ENCODE results near the gene DENND1A. TPM values are rescaled to one million over a fixed set of nuclear protein-coding genes. Genes with fewer than 3 reads are reported as not detected.

The DENND1A gene
- total RNA-seq, 4 donors from 2014 or later = 15.8 to 33.5 (median 23.9) TPM

- Histone ChIP-seq H3K9me3 (no peaks in the 10 kb centered on the region), H3K36me3 (peaks cover 6% of the 10 kb centered on the region), H3K27ac (no peak overlapping the region), H3K4me1 (no peaks in the 10 kb centered on the region), H3K27me3 (no peaks in the 10 kb centered on the region), H3K4me3 (no peak overlapping the region)
- DNase-seq (ENCODE audit: low spot score in 2 of 2) = no peak
- TF ChIP-seq POLR2AphosphoS5 (IDR thresholded peaks at IDR 0.05) (no peak), EP300 (IDR thresholded peaks at IDR 0.05) (no peak), CTCF (IDR thresholded peaks at IDR 0.05) (no peak), POLR2A (IDR thresholded peaks at IDR 0.05) (no peak)
- 88% methylated on average over 3 of the region's 3 CpGs for WGBS
Measured at GRCh38 chr9:123649909-123650308, 280.0 kb downstream of the DENND1A start.

- no peaks in the 10 kb centered on the region for H3K9me3 ChIP-seq
- no peaks in the 10 kb centered on the region for H3K27me3 ChIP-seq
- no peak overlapping the region for H3K27ac ChIP-seq
- no peak overlapping the region for H3K4me3 ChIP-seq
- TF ChIP-seq EP300 (IDR thresholded peaks at IDR 0.05) (no peak), CTCF (IDR thresholded peaks at IDR 0.05) (no peak), POLR2A (IDR thresholded peaks at IDR 0.05) (no peak)
- no peak for DNase-seq (ENCODE audit: low spot score in 2 of 2)
- 90% methylated on average over 2 of the region's 2 CpGs for WGBS
- H3K4me1 ChIP-seq = peaks cover 7% of the 10 kb centered on the region
- H3K36me3 ChIP-seq = peaks cover 6% of the 10 kb centered on the region
Measured at GRCh38 chr9:123647145-123647544, 282.8 kb downstream of the DENND1A start.

GRCh38 chr9:123645762-123646161, 284.2 kb downstream of the DENND1A start:
- no peak for DNase-seq (ENCODE audit: low spot score in 2 of 2)
- TF ChIP-seq CTCF (IDR thresholded peaks at IDR 0.05) (no peak), POLR2A (IDR thresholded peaks at IDR 0.05) (no peak), POLR2AphosphoS5 (IDR thresholded peaks at IDR 0.05) (no peak), EP300 (IDR thresholded peaks at IDR 0.05) (no peak)
- no peaks in the 10 kb centered on the region for H3K9me3 ChIP-seq
- H3K4me3 ChIP-seq = no peak overlapping the region
- H3K27me3 ChIP-seq = no peaks in the 10 kb centered on the region
- WGBS = 92% methylated on average over 9 of the region's 9 CpGs
- H3K27ac ChIP-seq = no peak overlapping the region
- peaks cover 7% of the 10 kb centered on the region for H3K4me1 ChIP-seq
- H3K36me3 ChIP-seq = no peaks in the 10 kb centered on the region

- Histone ChIP-seq H3K9me3 (no peaks in the 10 kb centered on the region), H3K27ac (no peak overlapping the region), H3K4me1 (peaks cover 7% of the 10 kb centered on the region), H3K4me3 (no peak overlapping the region), H3K27me3 (no peaks in the 10 kb centered on the region), H3K36me3 (no peaks in the 10 kb centered on the region)
- no peak for DNase-seq (ENCODE audit: low spot score in 2 of 2)
- 95% methylated on average over 4 of the region's 4 CpGs for WGBS
- TF ChIP-seq EP300 (IDR thresholded peaks at IDR 0.05) = no peak
- TF ChIP-seq POLR2A (IDR thresholded peaks at IDR 0.05) = no peak
- TF ChIP-seq CTCF (IDR thresholded peaks at IDR 0.05) = no peak
- no peak for TF ChIP-seq POLR2AphosphoS5 (IDR thresholded peaks at IDR 0.05)
Measured at GRCh38 chr9:123645126-123645525, 284.8 kb downstream of the DENND1A start.

GRCh38 chr9:123643518-123643917, 286.4 kb downstream of the DENND1A start:
- Histone ChIP-seq H3K9me3 (no peaks in the 10 kb centered on the region), H3K36me3 (no peaks in the 10 kb centered on the region), H3K27me3 (no peaks in the 10 kb centered on the region), H3K4me1 (peaks cover 7% of the 10 kb centered on the region), H3K4me3 (no peak overlapping the region), H3K27ac (no peak overlapping the region)
- TF ChIP-seq EP300 (IDR thresholded peaks at IDR 0.05) = no peak
- no peak for TF ChIP-seq POLR2AphosphoS5 (IDR thresholded peaks at IDR 0.05)
- TF ChIP-seq CTCF (IDR thresholded peaks at IDR 0.05) = no peak
- no peak for TF ChIP-seq POLR2A (IDR thresholded peaks at IDR 0.05)
- DNase-seq (ENCODE audit: low spot score in 2 of 2) = no peak
- 89% methylated on average over 9 of the region's 9 CpGs for WGBS
